ENCODE data around the gene MGMT. TPM values are rescaled to one million over a fixed set of nuclear protein-coding genes. Genes with fewer than 3 reads are reported as not detected.

The MGMT gene
- total RNA-seq, 4 donors from 2014 or later, result 25.6 to 32.2 (median 29.5) TPM

GRCh38 chr10:129706523-129706922 lies 239.5 kb downstream of the MGMT start:
- Histone ChIP-seq H3K9me3 (no peaks in the 10 kb centered on the region), H3K36me3 (peaks cover 9% of the 10 kb centered on the region), H3K27me3 (no peaks in the 10 kb centered on the region), H3K27ac (no peak overlapping the region), H3K4me3 (no peak overlapping the region), H3K4me1 (peaks cover 5% of the 10 kb centered on the region)
- TF ChIP-seq EP300 (IDR thresholded peaks at IDR 0.05), result no peak
- no peak for TF ChIP-seq POLR2A (IDR thresholded peaks at IDR 0.05)
- no peak for TF ChIP-seq CTCF (IDR thresholded peaks at IDR 0.05)
- no peak for TF ChIP-seq POLR2AphosphoS5 (IDR thresholded peaks at IDR 0.05)
- DNase-seq (ENCODE audit: low spot score in 2 of 2), result no peak
- WGBS, result 88% methylated on average over 8 of the region's 11 CpGs

DNA sequence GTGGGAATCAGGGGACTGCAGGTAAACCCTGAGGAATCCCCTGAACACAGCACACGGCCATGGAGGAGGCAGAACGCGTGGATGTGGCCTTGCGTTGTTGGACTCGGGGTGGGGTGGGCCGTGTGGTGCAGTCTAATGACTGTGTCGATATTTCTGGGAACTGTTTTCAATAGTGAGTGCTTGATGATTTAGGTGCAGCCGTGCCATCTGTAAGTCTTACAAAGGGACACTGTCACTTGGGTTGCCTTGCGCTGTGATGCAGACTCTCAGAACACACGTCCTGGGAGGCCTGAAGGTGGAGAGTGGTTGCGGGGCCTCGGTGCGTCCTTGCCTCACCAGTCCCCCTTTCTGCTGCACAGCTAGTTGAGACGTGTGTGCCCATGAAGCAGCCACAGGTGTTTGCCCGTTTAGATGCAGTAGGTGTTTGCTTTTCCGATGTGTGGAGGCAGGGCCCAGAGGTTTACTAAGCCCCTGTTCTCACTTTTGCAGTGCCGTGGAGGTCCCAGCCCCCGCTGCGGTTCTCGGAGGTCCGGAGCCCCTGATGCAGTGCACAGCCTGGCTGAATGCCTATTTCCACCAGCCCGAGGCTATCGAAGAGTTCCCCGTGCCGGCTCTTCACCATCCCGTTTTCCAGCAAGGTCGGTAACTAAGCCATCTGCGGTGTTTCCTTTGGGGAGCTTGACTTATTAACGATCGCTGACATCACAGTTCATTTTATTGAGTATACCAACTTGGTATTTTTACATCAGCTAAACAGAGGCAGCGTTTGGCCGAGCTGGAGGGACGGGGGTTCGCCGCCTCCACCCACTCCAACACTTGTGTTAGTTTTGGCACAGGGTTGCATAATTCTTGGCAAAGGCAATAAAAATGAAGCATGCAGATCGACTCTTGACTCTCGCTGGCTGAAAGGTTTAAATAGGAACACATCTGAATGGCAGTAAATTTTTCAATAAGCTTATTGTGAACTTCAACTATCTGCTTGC lies 240.7 kb downstream of the MGMT start:
- TF ChIP-seq CTCF (IDR thresholded peaks at IDR 0.05) (no peak), POLR2AphosphoS5 (IDR thresholded peaks at IDR 0.05) (no peak), EP300 (IDR thresholded peaks at IDR 0.05) (no peak), POLR2A (IDR thresholded peaks at IDR 0.05) (no peak)
- Histone ChIP-seq H3K27me3 (no peaks in the 10 kb centered on the region), H3K4me1 (peaks cover 5% of the 10 kb centered on the region), H3K4me3 (no peak overlapping the region), H3K9me3 (no peaks in the 10 kb centered on the region), H3K27ac (no peak overlapping the region), H3K36me3 (peaks cover 9% of the 10 kb centered on the region)
- DNase-seq (ENCODE audit: low spot score in 2 of 2), result no peak
- WGBS, result 73% methylated on average over 33 of the region's 37 CpGs

DNA sequence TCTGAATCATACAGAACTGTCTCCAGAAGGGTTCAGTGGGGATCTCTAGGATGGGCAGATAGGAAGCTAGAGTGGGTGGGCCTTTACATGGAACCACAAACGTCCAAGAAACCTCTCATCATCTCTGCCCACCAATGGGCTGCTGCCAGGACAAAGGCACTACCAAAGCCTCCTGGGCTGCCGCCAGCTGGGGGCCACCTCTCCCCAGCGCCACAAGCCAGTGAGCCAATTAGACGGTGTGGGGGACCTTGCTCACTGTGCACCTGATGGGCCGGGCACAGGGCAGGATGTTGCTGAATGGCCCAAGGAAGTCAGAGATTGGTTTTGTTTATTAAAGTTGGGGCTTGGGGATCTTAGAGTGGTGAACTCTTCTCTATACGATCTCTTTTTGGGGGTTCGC lies 242.1 kb downstream of the MGMT start:
- H3K27ac ChIP-seq, result no peak overlapping the region
- DNase-seq (ENCODE audit: low spot score in 2 of 2), result no peak
- WGBS, result 91% methylated on average over 7 of the region's 7 CpGs
- TF ChIP-seq POLR2AphosphoS5 (IDR thresholded peaks at IDR 0.05) (no peak), POLR2A (IDR thresholded peaks at IDR 0.05) (no peak), EP300 (IDR thresholded peaks at IDR 0.05) (no peak), CTCF (IDR thresholded peaks at IDR 0.05) (no peak)
- H3K4me1 ChIP-seq, result peaks cover 5% of the 10 kb centered on the region
- no peak overlapping the region for H3K4me3 ChIP-seq
- no peaks in the 10 kb centered on the region for H3K27me3 ChIP-seq
- H3K9me3 ChIP-seq, result no peaks in the 10 kb centered on the region
- peaks cover 9% of the 10 kb centered on the region for H3K36me3 ChIP-seq

DNA sequence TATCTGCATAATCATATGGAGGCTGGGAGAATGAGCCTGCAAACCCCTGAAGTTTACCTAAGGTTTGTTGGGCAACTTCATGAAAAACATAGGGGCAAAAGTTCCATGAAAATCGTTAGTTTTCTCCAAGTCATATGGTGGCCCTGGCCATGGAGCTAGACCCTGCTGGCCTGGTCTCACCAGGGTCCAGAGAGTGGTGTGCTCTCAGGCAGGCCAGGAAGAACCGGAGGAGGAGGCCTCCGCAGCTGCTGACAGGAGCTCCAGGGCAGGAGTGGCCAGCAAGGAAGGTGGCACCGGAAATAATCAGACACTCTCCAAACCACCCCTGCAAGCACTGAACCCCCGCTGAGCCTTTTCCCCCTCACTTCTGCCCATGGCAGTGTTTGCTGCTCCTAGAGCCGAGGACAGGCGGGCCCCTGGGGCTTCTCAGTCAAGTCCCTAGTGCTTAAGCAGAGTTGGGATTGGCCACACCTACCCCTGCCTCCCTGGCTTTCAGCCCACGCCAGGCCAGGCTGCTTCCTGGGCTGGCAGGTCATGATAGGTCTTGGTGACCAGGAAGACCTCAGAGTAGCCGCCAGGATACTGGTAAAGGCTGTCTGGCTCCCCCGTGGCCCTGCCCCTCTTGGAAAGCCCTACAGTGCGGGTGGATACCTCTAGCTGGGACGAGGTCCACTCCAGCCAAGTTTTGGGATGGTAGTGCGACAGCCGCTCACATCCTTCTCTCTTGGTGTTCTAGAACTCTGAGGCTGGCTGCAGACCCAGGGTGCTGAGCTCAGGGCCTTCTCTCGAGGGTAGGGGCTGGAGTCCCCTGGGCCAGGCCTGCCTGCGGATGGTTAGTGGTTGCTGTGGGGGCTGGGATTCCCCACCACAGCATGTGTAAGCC lies 242.8 kb downstream of the MGMT start:
- peaks cover 5% of the 10 kb centered on the region for H3K4me1 ChIP-seq
- TF ChIP-seq CTCF (IDR thresholded peaks at IDR 0.05), result no peak
- TF ChIP-seq POLR2AphosphoS5 (IDR thresholded peaks at IDR 0.05), result no peak
- TF ChIP-seq POLR2A (IDR thresholded peaks at IDR 0.05), result no peak
- TF ChIP-seq EP300 (IDR thresholded peaks at IDR 0.05), result no peak
- H3K27me3 ChIP-seq, result no peaks in the 10 kb centered on the region
- WGBS, result 93% methylated on average over 5 of the region's 16 CpGs
- no peak overlapping the region for H3K4me3 ChIP-seq
- peaks cover 9% of the 10 kb centered on the region for H3K36me3 ChIP-seq
- H3K27ac ChIP-seq, result no peak overlapping the region
- no peak for DNase-seq (ENCODE audit: low spot score in 2 of 2)
- no peaks in the 10 kb centered on the region for H3K9me3 ChIP-seq

GRCh38 chr10:129710510-129710847 lies 243.4 kb downstream of the MGMT start:
- WGBS, result 92% methylated on average over 4 of the region's 4 CpGs

More at GRCh38 chr10:129710510-129710847, 243.4 kb downstream of the MGMT start:
- no peak for DNase-seq (ENCODE audit: low spot score in 2 of 2)
- Histone ChIP-seq H3K27ac (no peak overlapping the region), H3K27me3 (no peaks in the 10 kb centered on the region), H3K9me3 (no peaks in the 10 kb centered on the region), H3K4me3 (no peak overlapping the region), H3K4me1 (peaks cover 5% of the 10 kb centered on the region), H3K36me3 (peaks cover 9% of the 10 kb centered on the region)
- no peak for TF ChIP-seq CTCF (IDR thresholded peaks at IDR 0.05)
- TF ChIP-seq POLR2A (IDR thresholded peaks at IDR 0.05), result no peak
- no peak for TF ChIP-seq POLR2AphosphoS5 (IDR thresholded peaks at IDR 0.05)
- TF ChIP-seq EP300 (IDR thresholded peaks at IDR 0.05), result no peak
